Mesenchymal stem cell (in vitro differentiated cells and primary cell): Measurements from ENCODE around the gene MST1.

ENCODE experiments used
- DNase-seq: peaks from one replicate; pipeline ENCODE4 v3.0.0-alpha.2; 2013
- H2AFZ ChIP-seq: one replicate; pipeline ENCODE4 v1.6.1; 2013; ENCODE audit warnings: low read depth, mild to moderate bottlenecking, control low read depth, inconsistent platforms, low read length, moderate library complexity
- H2AK5ac ChIP-seq: 2 replicates; pipeline ENCODE4 v1.6.1; 2013; ENCODE audit warnings: low read length, moderate library complexity, mild to moderate bottlenecking, inconsistent platforms; ENCODE audit not compliant: severe bottlenecking
- H2BK120ac ChIP-seq: one replicate; pipeline ENCODE4 v1.6.1; 2013; ENCODE audit warnings: low read depth, mild to moderate bottlenecking, inconsistent platforms, low read length, moderate library complexity
- H2BK12ac ChIP-seq, 2 experiments: one replicate each; pipeline ENCODE4 v1.6.1; 2013; ENCODE audit warnings: inconsistent platforms in 2 of 2, low read length in 2 of 2, mild to moderate bottlenecking in 2 of 2, moderate library complexity in 2 of 2, control low read depth in 1 of 2
- H2BK15ac ChIP-seq: one replicate; pipeline ENCODE4 v1.6.1; 2013; ENCODE audit warnings: mild to moderate bottlenecking, low read depth, inconsistent platforms; ENCODE audit not compliant: poor library complexity, severe bottlenecking
- H2BK5ac ChIP-seq: 2 replicates; pipeline ENCODE4 v1.6.1; 2013; ENCODE audit warnings: low read depth, mild to moderate bottlenecking, low read length, control low read depth, inconsistent platforms; ENCODE audit not compliant: poor library complexity, severe bottlenecking
- H3K14ac ChIP-seq, 2 experiments: one replicate each; pipeline ENCODE4 v1.6.1; 2013; ENCODE audit warnings: inconsistent platforms in 2 of 2, low read length in 2 of 2, control low read depth in 1 of 2, mild to moderate bottlenecking in 1 of 2, moderate library complexity in 1 of 2
- H3K18ac ChIP-seq, 2 experiments: one replicate each; pipeline ENCODE4 v1.6.1; 2013; ENCODE audit warnings: inconsistent platforms in 2 of 2, low read length in 2 of 2, control low read depth in 1 of 2, low read depth in 1 of 2, mild to moderate bottlenecking in 1 of 2
- H3K23ac ChIP-seq, 2 experiments: one replicate each; pipeline ENCODE4 v1.6.1; 2013; ENCODE audit warnings: inconsistent platforms in 2 of 2, low read length in 2 of 2, mild to moderate bottlenecking in 2 of 2, moderate library complexity in 2 of 2, control low read depth in 1 of 2
- H3K27ac ChIP-seq: 2 replicates; pipeline ENCODE4 v1.5.1; 2013; ENCODE audit warnings: mild to moderate bottlenecking, moderate library complexity, low read length, control low read depth, inconsistent platforms; ENCODE audit not compliant: poor library complexity, severe bottlenecking
- H3K27me3 ChIP-seq, 2 experiments: 2 replicates each; pipeline versions ENCODE4 v1.6.1 to v1.7.0; 2013; ENCODE audit warnings: low read length in 2 of 2, mild to moderate bottlenecking in 2 of 2, moderate library complexity in 2 of 2, control low read depth in 1 of 2, inconsistent platforms in 1 of 2; ENCODE audit not compliant: control insufficient read depth in 1 of 2, insufficient read depth in 1 of 2
- H3K36me3 ChIP-seq, 2 experiments: 2 replicates each; pipeline versions ENCODE4 v1.6.1 to v1.7.0; 2013; ENCODE audit warnings: low read length in 2 of 2, control low read depth in 1 of 2, inconsistent platforms in 1 of 2, low read depth in 1 of 2, mild to moderate bottlenecking in 1 of 2; ENCODE audit not compliant: insufficient read depth in 2 of 2, control insufficient read depth in 1 of 2
- H3K4ac ChIP-seq, 2 experiments: one replicate each; pipeline ENCODE4 v1.6.1; 2013; ENCODE audit warnings: inconsistent platforms in 2 of 2, low read length in 2 of 2, mild to moderate bottlenecking in 2 of 2, moderate library complexity in 2 of 2, control low read depth in 1 of 2, low read depth in 1 of 2
- H3K4me1 ChIP-seq: 2 replicates; pipeline ENCODE4 v1.6.1; 2013; ENCODE audit warnings: low read depth, low read length, control low read depth; ENCODE audit not compliant: control insufficient read depth, insufficient read depth
- H3K4me2 ChIP-seq: 2 replicates; pipeline ENCODE4 v1.6.1; 2013; ENCODE audit warnings: low read length, mild to moderate bottlenecking, inconsistent platforms; ENCODE audit not compliant: poor library complexity, severe bottlenecking
- H3K4me3 ChIP-seq, 2 experiments: 2 replicates each; pipeline versions ENCODE4 v1.5.1 to v1.7.0; 2013; ENCODE audit warnings: low read length in 2 of 2, mild to moderate bottlenecking in 2 of 2, control low read depth in 1 of 2, low read depth in 1 of 2; ENCODE audit not compliant: insufficient read depth in 1 of 2
- H3K79me1 ChIP-seq: replicated peaks from 2 replicates; pipeline ENCODE4 v1.6.1; 2013; ENCODE audit warnings: mild to moderate bottlenecking, control low read depth, low read length, inconsistent platforms; ENCODE audit not compliant: poor library complexity, severe bottlenecking
- H3K9ac ChIP-seq: 2 replicates; pipeline ENCODE4 v1.7.0; 2013; ENCODE audit warnings: mild to moderate bottlenecking, low read length, moderate library complexity
- H3K9me3 ChIP-seq: 2 replicates; pipeline ENCODE4 v1.7.0; 2013; ENCODE audit warnings: mild to moderate bottlenecking, low read length; ENCODE audit not compliant: control insufficient read depth
- H4K8ac ChIP-seq: one replicate; pipeline ENCODE4 v1.6.1; 2013; ENCODE audit warnings: inconsistent platforms, mild to moderate bottlenecking, low read length, moderate library complexity
- H4K91ac ChIP-seq: one replicate; pipeline ENCODE4 v1.6.1; 2013; ENCODE audit warnings: mild to moderate bottlenecking, low read length, inconsistent platforms
- WGBS: methylation state at CpG from one replicate; pipeline ENCODE4 v1.1.7; 2013; ENCODE audit warnings: mixed read lengths; 5-methylcytosine and 5-hydroxymethylcytosine counted together

Gene MST1

DNA sequence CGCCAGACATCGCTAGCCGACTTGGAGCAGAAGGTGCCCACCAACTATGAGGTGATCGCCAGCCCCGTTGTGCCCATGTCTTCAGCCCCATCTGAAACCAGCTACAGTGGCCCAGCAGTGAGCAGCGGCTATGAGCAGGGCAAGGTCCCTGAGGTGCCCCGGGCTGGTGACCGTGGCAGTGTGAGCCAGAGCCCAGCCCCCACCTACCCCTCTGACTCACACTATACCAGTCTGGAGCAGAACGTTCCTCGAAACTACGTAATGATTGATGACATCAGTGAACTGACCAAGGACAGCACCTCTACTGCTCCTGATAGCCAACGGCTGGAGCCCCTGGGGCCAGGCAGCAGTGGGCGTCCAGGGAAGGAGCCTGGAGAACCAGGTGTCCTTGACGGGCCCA is 28.0 kb downstream of the MST1 start:
- Histone ChIP-seq H3K14ac (no peak overlapping the region), H2BK120ac (no peak overlapping the region), H3K23ac (peak overlapping the region in 1 of 2 experiments; percentile 17), H3K4me3 (no peak overlapping the region), H2BK5ac (no peak overlapping the region), H4K8ac (no peak overlapping the region), H2AK5ac (no peak overlapping the region), H2BK12ac (no peak overlapping the region), H3K36me3 (no peaks in the 10 kb centered on the region), H3K79me1 (no peaks in the 10 kb centered on the region), H3K27ac (no peak overlapping the region), H3K18ac (no peak overlapping the region), H3K4ac (no peak overlapping the region), H2BK15ac (no peak overlapping the region), H3K9me3 (no peaks in the 10 kb centered on the region), H3K4me1 (peaks cover 8% of the 10 kb centered on the region), H2AFZ (no peak overlapping the region), H4K91ac (no peak overlapping the region), H3K27me3 (peaks cover 4 to 72% of the 10 kb centered on the region in 2 experiments), H3K9ac (no peak overlapping the region), H3K4me2 (no peak overlapping the region)
- no peak for DNase-seq
- 81% methylated on average over 14 of the region's 14 CpGs for WGBS

DNA sequence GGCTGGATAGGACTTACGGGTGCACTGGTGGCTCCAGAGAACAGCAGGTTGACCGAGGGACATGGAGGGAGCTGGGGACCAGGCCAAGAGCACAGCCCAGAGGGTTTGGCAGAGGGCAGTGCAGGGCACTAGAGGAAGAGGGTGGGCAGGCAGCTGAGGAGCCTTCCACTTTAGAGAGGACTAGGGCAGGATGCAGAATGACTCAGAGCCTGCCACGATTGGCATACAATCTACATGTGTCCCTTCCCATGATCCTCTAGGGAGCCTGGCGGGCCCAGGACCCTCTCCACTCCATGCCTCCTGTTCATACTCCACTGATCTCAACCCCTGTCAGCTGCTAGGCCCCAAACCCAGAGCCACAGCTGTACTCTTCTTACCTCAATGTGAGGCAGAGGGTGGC is 29.5 kb downstream of the MST1 start:
- peaks cover 2% of the 10 kb centered on the region for H3K4me1 ChIP-seq
- H2BK12ac ChIP-seq = no peak overlapping the region
- no peak for DNase-seq
- H3K4ac ChIP-seq = no peak overlapping the region
- no peak overlapping the region for H4K91ac ChIP-seq
- H3K23ac ChIP-seq = no peak overlapping the region
- H3K9ac ChIP-seq = no peak overlapping the region
- H2AFZ ChIP-seq = no peak overlapping the region
- peaks cover 4 to 74% of the 10 kb centered on the region in 2 experiments for H3K27me3 ChIP-seq
- H2AK5ac ChIP-seq = no peak overlapping the region
- no peak overlapping the region for H3K27ac ChIP-seq
- H4K8ac ChIP-seq = no peak overlapping the region
- H3K36me3 ChIP-seq = no peaks in the 10 kb centered on the region
- H3K4me3 ChIP-seq = no peak overlapping the region
- H3K18ac ChIP-seq = no peak overlapping the region
- H3K14ac ChIP-seq = no peak overlapping the region
- H2BK5ac ChIP-seq = no peak overlapping the region
- H2BK120ac ChIP-seq = no peak overlapping the region
- no peaks in the 10 kb centered on the region for H3K9me3 ChIP-seq
- no peak overlapping the region for H3K4me2 ChIP-seq
- no peaks in the 10 kb centered on the region for H3K79me1 ChIP-seq
- no peak overlapping the region for H2BK15ac ChIP-seq
- 59% methylated on average over 4 of the region's 4 CpGs for WGBS

DNA sequence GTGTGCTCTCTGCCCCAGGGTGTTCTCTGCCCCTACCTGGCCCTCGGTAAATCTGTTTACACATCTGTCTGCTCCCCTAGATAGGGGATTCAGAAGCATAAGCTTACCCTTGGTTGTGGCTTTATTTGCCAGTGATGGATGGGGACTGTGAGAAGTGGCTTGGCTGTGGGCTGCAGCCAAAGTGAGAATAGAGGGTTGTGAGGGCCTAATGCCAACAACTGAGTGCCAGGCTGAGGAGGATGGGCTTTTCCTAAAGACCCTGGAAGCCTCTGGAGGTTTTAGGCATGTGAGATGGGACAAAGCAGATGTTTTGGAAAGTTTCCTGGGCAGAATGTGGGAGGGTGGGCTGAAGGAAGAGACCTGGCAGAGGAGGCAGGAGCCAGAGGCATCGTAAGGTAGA is 30.6 kb downstream of the MST1 start:
- Histone ChIP-seq H2BK12ac (no peak overlapping the region), H3K9me3 (no peaks in the 10 kb centered on the region), H3K79me1 (no peaks in the 10 kb centered on the region), H4K8ac (no peak overlapping the region), H2AK5ac (no peak overlapping the region), H3K4me3 (no peak overlapping the region), H3K27ac (no peak overlapping the region), H3K14ac (no peak overlapping the region), H3K36me3 (no peaks in the 10 kb centered on the region), H3K18ac (no peak overlapping the region), H4K91ac (no peak overlapping the region), H3K4me2 (no peak overlapping the region), H3K9ac (no peak overlapping the region), H2AFZ (no peak overlapping the region), H3K4ac (no peak overlapping the region), H2BK15ac (no peak overlapping the region), H3K4me1 (peaks cover 2% of the 10 kb centered on the region), H2BK5ac (no peak overlapping the region), H3K23ac (no peak overlapping the region), H3K27me3 (peaks cover 4 to 76% of the 10 kb centered on the region in 2 experiments), H2BK120ac (no peak overlapping the region)
- DNase-seq = no peak
- WGBS = 86% methylated on average over 2 of the region's 2 CpGs

DNA sequence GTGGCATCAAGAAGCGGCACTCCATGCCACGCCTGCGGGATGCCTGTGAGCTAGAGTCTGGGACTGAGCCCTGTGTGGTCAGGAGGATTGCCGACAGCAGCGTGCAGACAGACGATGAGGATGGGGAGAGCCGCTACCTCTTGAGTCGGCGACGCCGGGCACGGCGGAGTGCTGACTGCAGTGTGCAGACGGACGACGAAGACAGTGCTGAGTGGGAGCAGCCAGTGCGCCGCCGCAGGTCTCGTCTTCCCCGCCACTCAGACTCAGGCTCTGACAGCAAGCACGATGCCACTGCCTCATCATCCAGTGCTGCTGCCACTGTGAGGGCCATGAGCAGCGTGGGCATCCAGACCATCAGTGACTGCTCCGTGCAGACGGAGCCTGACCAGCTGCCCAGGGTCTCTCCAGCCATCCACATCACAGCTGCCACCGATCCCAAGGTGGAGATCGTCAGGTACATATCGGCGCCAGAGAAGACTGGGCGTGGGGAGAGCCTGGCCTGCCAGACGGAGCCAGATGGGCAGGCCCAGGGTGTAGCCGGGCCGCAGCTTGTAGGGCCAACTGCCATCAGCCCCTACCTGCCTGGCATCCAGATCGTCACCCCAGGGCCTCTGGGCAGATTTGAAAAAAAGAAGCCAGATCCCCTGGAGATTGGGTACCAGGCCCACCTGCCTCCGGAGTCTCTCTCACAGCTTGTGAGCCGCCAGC is 31.9 kb downstream of the MST1 start:
- Histone ChIP-seq H2AK5ac (no peak overlapping the region), H2BK120ac (no peak overlapping the region), H3K27ac (no peak overlapping the region), H3K9me3 (no peaks in the 10 kb centered on the region), H2BK5ac (no peak overlapping the region), H3K4me1 (peaks cover 2% of the 10 kb centered on the region), H2AFZ (no peak overlapping the region), H3K36me3 (no peaks in the 10 kb centered on the region), H2BK12ac (no peak overlapping the region), H3K18ac (no peak overlapping the region), H4K8ac (no peak overlapping the region), H3K4ac (no peak overlapping the region), H3K9ac (no peak overlapping the region), H3K4me3 (no peak overlapping the region), H3K23ac (no peak overlapping the region), H4K91ac (no peak overlapping the region), H3K27me3 (peaks cover 4 to 74% of the 10 kb centered on the region in 2 experiments), H2BK15ac (no peak overlapping the region), H3K14ac (no peak overlapping the region), H3K4me2 (no peak overlapping the region), H3K79me1 (no peaks in the 10 kb centered on the region)
- WGBS = 91% methylated on average over 36 of the region's 36 CpGs
- no peak for DNase-seq
